ENCODE measurements around the gene MCF2L.
"Not testable (repeated sequence)": the region's sequence is repeated elsewhere in the genome, so short reads cannot be mapped to it uniquely, and the experiment has no call there.

The MCF2L gene

GRCh38 chr13:113072376-113072775, 103.4 kb downstream of the MCF2L start:
- no peak for DNase-seq

GRCh38 chr13:113073942-113074341, 104.9 kb downstream of the MCF2L start:
- no peak for DNase-seq

- no peak for DNase-seq
These were observed 105.4 kb downstream of the MCF2L start for GRCh38 chr13:113074401-113074800.

- DNase-seq, result no peak
These were observed 105.9 kb downstream of the MCF2L start for GRCh38 chr13:113074876-113075275.

GRCh38 chr13:113075711-113076110, 106.7 kb downstream of the MCF2L start:
- no peak for DNase-seq

GRCh38 chr13:113076681-113077401, 107.8 kb downstream of the MCF2L start:
- DNase-seq, result no peak

- DNase-seq, result no peak
These were observed 108.5 kb downstream of the MCF2L start for GRCh38 chr13:113077566-113077952.

GRCh38 chr13:113077953-113078901, 109.2 kb downstream of the MCF2L start:
- DNase-seq, result no peak

GRCh38 chr13:113078902-113079780, 110.1 kb downstream of the MCF2L start:
- no peak for DNase-seq

- DNase-seq, result not testable (repeated sequence)
These were observed 110.7 kb downstream of the MCF2L start for GRCh38 chr13:113079781-113080080.

GRCh38 chr13:113080361-113080831, 111.4 kb downstream of the MCF2L start:
- DNase-seq, result no peak

GRCh38 chr13:113080901-113081521, 112.0 kb downstream of the MCF2L start:
- no peak for DNase-seq

GRCh38 chr13:113082198-113083021, 113.4 kb downstream of the MCF2L start:
- DNase-seq, result no peak

- no peak for DNase-seq
These were observed 114.0 kb downstream of the MCF2L start for GRCh38 chr13:113083022-113083373.

GRCh38 chr13:113083402-113084061, 114.5 kb downstream of the MCF2L start:
- DNase-seq, result no peak

- no peak for DNase-seq
These were observed 115.3 kb downstream of the MCF2L start for GRCh38 chr13:113084094-113084942.

- no peak for DNase-seq
These were observed 116.0 kb downstream of the MCF2L start for GRCh38 chr13:113084943-113085540.

- peak; percentile 35 for DNase-seq
These were observed 117.2 kb downstream of the MCF2L start for GRCh38 chr13:113086031-113086750.

Measured in NCI-H1417 treated with DMSO at 0.1 percent for 48 hours (cell line).